Astrocyte (in vitro differentiated cells and primary cell): Measurements from ENCODE around the gene NCAM1. TPM values are rescaled to one million over a fixed set of nuclear protein-coding genes. Genes with fewer than 3 reads are reported as not detected.

Experiments
- DNase-seq: peaks from one replicate; pipeline ENCODE4 v3.0.0-alpha.2; 2010; ENCODE audit warnings: low read depth
- FAIRE-seq: peaks from 2 replicates; lab custom pipeline; 2011; peaks lifted over from hg19 to GRCh38; lab: Jason Lieb, UNC
- H2AFZ ChIP-seq: 2 replicates; pipeline ENCODE4 v1.6.0; 2012; ENCODE audit warnings: low read depth, low read length, inconsistent platforms
- H3K27ac ChIP-seq: 2 replicates; pipeline ENCODE4 v1.5.1; 2011; ENCODE audit warnings: low read depth, low read length, inconsistent platforms
- H3K27me3 ChIP-seq: 2 replicates; pipeline ENCODE4 v1.6.0; 2011; ENCODE audit warnings: low read length, inconsistent platforms; ENCODE audit not compliant: insufficient read depth
- H3K36me3 ChIP-seq: 2 replicates; pipeline ENCODE4 v1.5.1; 2011; ENCODE audit warnings: low read length, inconsistent platforms; ENCODE audit not compliant: insufficient read depth
- H3K4me1 ChIP-seq: 2 replicates; pipeline ENCODE4 v1.5.1; 2011; ENCODE audit warnings: low read length, inconsistent platforms; ENCODE audit not compliant: insufficient read depth
- H3K4me2 ChIP-seq: 2 replicates; pipeline ENCODE4 v1.6.0; 2012; ENCODE audit warnings: low read length, inconsistent platforms
- H3K4me3 ChIP-seq: 2 replicates; pipeline ENCODE4 v1.5.1; 2011; ENCODE audit warnings: low read depth, mild to moderate bottlenecking, low read length, inconsistent platforms; ENCODE audit not compliant: insufficient read depth
- H3K79me2 ChIP-seq: 2 replicates; pipeline ENCODE4 v1.6.0; 2012; ENCODE audit warnings: mild to moderate bottlenecking, low read length, inconsistent platforms; ENCODE audit not compliant: insufficient read depth
- H3K9ac ChIP-seq: 2 replicates; pipeline ENCODE4 v1.6.0; 2012; ENCODE audit warnings: mild to moderate bottlenecking, low read length, inconsistent platforms
- H3K9me3 ChIP-seq: 2 replicates; pipeline ENCODE4 v1.5.1; 2012; ENCODE audit warnings: low read depth, mild to moderate bottlenecking, low read length, inconsistent platforms; ENCODE audit not compliant: insufficient read depth
- H4K20me1 ChIP-seq: 2 replicates; pipeline ENCODE4 v1.6.0; 2012; ENCODE audit warnings: low read length, inconsistent platforms; ENCODE audit not compliant: insufficient read depth
- H3K27ac Mint-ChIP-seq: one replicate; pipeline ENCODE4 v1.8.0; 2021; ENCODE audit warnings: mild to moderate bottlenecking, mixed read lengths; ENCODE audit not compliant: unreplicated experiment
- H3K27me3 Mint-ChIP-seq: one replicate; pipeline ENCODE4 v1.8.0; 2021; ENCODE audit warnings: low read depth, mixed read lengths; ENCODE audit not compliant: unreplicated experiment
- H3K36me3 Mint-ChIP-seq: one replicate; pipeline ENCODE4 v1.8.0; 2021; ENCODE audit warnings: low read depth, mixed read lengths; ENCODE audit not compliant: unreplicated experiment
- H3K4me1 Mint-ChIP-seq: one replicate; pipeline ENCODE4 v1.8.0; 2021; ENCODE audit warnings: low read depth, mixed read lengths; ENCODE audit not compliant: unreplicated experiment
- H3K4me3 Mint-ChIP-seq: one replicate; pipeline ENCODE4 v1.8.0; 2021; ENCODE audit warnings: mild to moderate bottlenecking, moderate library complexity, mixed read lengths; ENCODE audit not compliant: unreplicated experiment
- H3K9me3 Mint-ChIP-seq: one replicate; pipeline ENCODE4 v1.8.0; 2021; ENCODE audit warnings: mild to moderate bottlenecking, mixed read lengths; ENCODE audit not compliant: unreplicated experiment
- CTCF ChIP-seq: IDR thresholded peaks from 2 replicates; pipeline ENCODE4 v1.5.1; 2011; ENCODE audit warnings: low read depth, mild to moderate bottlenecking, inconsistent platforms, low read length, moderate library complexity; ENCODE audit not compliant: insufficient read depth
- EZH2 ChIP-seq: IDR thresholded peaks from 2 replicates; pipeline ENCODE4 v1.6.1; 2012; ENCODE audit warnings: mild to moderate bottlenecking, low read length, inconsistent platforms; ENCODE audit not compliant: insufficient read depth
- total RNA-seq: library from RNA; stranded (reverse); gene quantifications from 2 replicates; pipeline ENCODE4 v1.2.1, GENCODE V29; 2021

Gene NCAM1
- total RNA-seq, 1 donor from 2014 or later: 17.4 TPM

- no peaks in the 10 kb centered on the region for H3K36me3 ChIP-seq
- no peak overlapping the region for H3K27ac ChIP-seq
- H3K9ac ChIP-seq: no peak overlapping the region
- no peaks in the 10 kb centered on the region for H3K4me1 ChIP-seq
- H3K27me3 Mint-ChIP-seq: peaks cover 7% of the 10 kb centered on the region
- H4K20me1 ChIP-seq: no peaks in the 10 kb centered on the region
- H3K4me3 Mint-ChIP-seq: no peak overlapping the region
- no peaks in the 10 kb centered on the region for H3K9me3 ChIP-seq
- TF ChIP-seq EZH2: no peak
- H3K27ac Mint-ChIP-seq: no peak overlapping the region
- peaks cover 7% of the 10 kb centered on the region for H3K4me1 Mint-ChIP-seq
- no peak overlapping the region for H3K4me3 ChIP-seq
- H2AFZ ChIP-seq: no peak overlapping the region
- no peak for DNase-seq
- FAIRE-seq: no peak
- H3K36me3 Mint-ChIP-seq: no peaks in the 10 kb centered on the region
- H3K4me2 ChIP-seq: no peak overlapping the region
- no peaks in the 10 kb centered on the region for H3K79me2 ChIP-seq
- no peaks in the 10 kb centered on the region for H3K9me3 Mint-ChIP-seq
- H3K27me3 ChIP-seq: no peaks in the 10 kb centered on the region
These were observed 129.7 kb downstream of the NCAM1 start for GRCh38 chr11:113090716-113091480.

GRCh38 chr11:113091481-113091780, 130.2 kb downstream of the NCAM1 start:
- Histone ChIP-seq H3K4me1 (no peaks in the 10 kb centered on the region), H3K27ac (no peak overlapping the region), H3K9me3 (no peaks in the 10 kb centered on the region), H3K79me2 (no peaks in the 10 kb centered on the region), H4K20me1 (no peaks in the 10 kb centered on the region), H2AFZ (no peak overlapping the region), H3K4me3 (no peak overlapping the region), H3K9ac (no peak overlapping the region), H3K36me3 (no peaks in the 10 kb centered on the region), H3K4me2 (no peak overlapping the region), H3K27me3 (no peaks in the 10 kb centered on the region)
- no peak overlapping the region for H3K4me3 Mint-ChIP-seq
- H3K27me3 Mint-ChIP-seq: peaks cover 3% of the 10 kb centered on the region
- peaks cover 7% of the 10 kb centered on the region for H3K4me1 Mint-ChIP-seq
- H3K36me3 Mint-ChIP-seq: no peaks in the 10 kb centered on the region
- H3K27ac Mint-ChIP-seq: no peak overlapping the region
- no peak for FAIRE-seq
- TF ChIP-seq CTCF (no peak), EZH2 (no peak)
- DNase-seq: no peak
- H3K9me3 Mint-ChIP-seq: no peaks in the 10 kb centered on the region

GRCh38 chr11:113096648-113097047, 135.4 kb downstream of the NCAM1 start:
- no peak overlapping the region for H3K4me3 Mint-ChIP-seq
- FAIRE-seq: no peak
- no peak overlapping the region for H3K4me3 ChIP-seq
- no peaks in the 10 kb centered on the region for H3K4me1 ChIP-seq
- TF ChIP-seq CTCF (no peak), EZH2 (no peak)
- no peak overlapping the region for H3K9ac ChIP-seq
- peaks cover 5% of the 10 kb centered on the region for H3K4me1 Mint-ChIP-seq
- no peaks in the 10 kb centered on the region for H3K27me3 Mint-ChIP-seq
- no peak overlapping the region for H3K4me2 ChIP-seq
- no peaks in the 10 kb centered on the region for H3K9me3 Mint-ChIP-seq
- H3K27ac ChIP-seq: no peak overlapping the region
- no peaks in the 10 kb centered on the region for H3K36me3 Mint-ChIP-seq
- H3K36me3 ChIP-seq: no peaks in the 10 kb centered on the region
- H3K27me3 ChIP-seq: no peaks in the 10 kb centered on the region
- H4K20me1 ChIP-seq: no peaks in the 10 kb centered on the region
- no peak overlapping the region for H2AFZ ChIP-seq
- no peak for DNase-seq
- H3K9me3 ChIP-seq: no peaks in the 10 kb centered on the region
- no peak overlapping the region for H3K27ac Mint-ChIP-seq
- H3K79me2 ChIP-seq: no peaks in the 10 kb centered on the region
